H9 (cell line): ENCODE results near the gene SCG2. TPM values are rescaled to one million over a fixed set of nuclear protein-coding genes. Genes with fewer than 3 reads are reported as not detected.

Experiments used
- DNase-seq: peaks from one replicate; pipeline ENCODE4 v3.0.0-alpha.2; 2017
- H2AFZ ChIP-seq: one replicate; pipeline ENCODE4 v1.6.1; 2013; ENCODE audit warnings: mild to moderate bottlenecking, low read length, control low read depth, moderate library complexity
- H2AK5ac ChIP-seq: 2 replicates; pipeline ENCODE4 v1.6.1; 2013; ENCODE audit warnings: low read length, control low read depth, mixed read lengths; ENCODE audit not compliant: insufficient read length
- H2BK120ac ChIP-seq: one replicate; pipeline ENCODE4 v1.6.1; 2013; ENCODE audit warnings: low read depth, mild to moderate bottlenecking, low read length, control low read depth, inconsistent platforms; ENCODE audit not compliant: poor library complexity, severe bottlenecking
- H2BK12ac ChIP-seq: 2 replicates; pipeline ENCODE4 v1.6.1; 2013; ENCODE audit warnings: low read length, control low read depth, mixed read lengths, low read depth; ENCODE audit not compliant: insufficient read length
- H2BK15ac ChIP-seq: 2 replicates; pipeline ENCODE4 v1.6.1; 2013; ENCODE audit warnings: low read depth, low read length, control low read depth
- H2BK20ac ChIP-seq: one replicate; pipeline ENCODE4 v1.6.1; 2013; ENCODE audit warnings: low read depth, mild to moderate bottlenecking, low read length, control low read depth, inconsistent platforms; ENCODE audit not compliant: poor library complexity, severe bottlenecking
- H2BK5ac ChIP-seq: 2 replicates; pipeline ENCODE4 v1.6.1; 2013; ENCODE audit warnings: low read length, control low read depth, mixed read lengths; ENCODE audit not compliant: insufficient read length
- H3K14ac ChIP-seq: 2 replicates; pipeline ENCODE4 v1.6.1; 2013; ENCODE audit warnings: low read length, control low read depth; ENCODE audit not compliant: insufficient read depth
- H3K18ac ChIP-seq: 2 replicates; pipeline ENCODE4 v1.6.1; 2013; ENCODE audit warnings: low read depth, mild to moderate bottlenecking, mixed read lengths, low read length, control low read depth; ENCODE audit not compliant: insufficient read length
- H3K23ac ChIP-seq: 2 replicates; pipeline ENCODE4 v1.6.1; 2013; ENCODE audit warnings: low read length, control low read depth, mixed read lengths, low read depth; ENCODE audit not compliant: insufficient read length
- H3K23me2 ChIP-seq: 2 replicates; pipeline ENCODE4 v1.6.1; 2013; ENCODE audit warnings: low read depth, mild to moderate bottlenecking, mixed read lengths, low read length, control low read depth; ENCODE audit not compliant: insufficient read length, poor library complexity, severe bottlenecking
- H3K27ac ChIP-seq: 2 replicates; pipeline ENCODE4 v1.5.1; 2013; ENCODE audit warnings: low read length, control low read depth, mixed read lengths, low read depth; ENCODE audit not compliant: insufficient read length
- H3K27me3 ChIP-seq: 2 replicates; pipeline ENCODE4 v1.6.1; 2013; ENCODE audit warnings: low read length, control low read depth, inconsistent platforms; ENCODE audit not compliant: insufficient read depth
- H3K4ac ChIP-seq: 2 replicates; pipeline ENCODE4 v1.6.1; 2013; ENCODE audit warnings: low read depth, mild to moderate bottlenecking, control low read depth, inconsistent platforms, low read length, moderate library complexity
- H3K4me1 ChIP-seq: 2 replicates; pipeline ENCODE4 v1.6.1; 2013; ENCODE audit warnings: low read length, control low read depth, inconsistent platforms; ENCODE audit not compliant: insufficient read depth
- H3K4me2 ChIP-seq: 2 replicates; pipeline ENCODE4 v1.6.1; 2013; ENCODE audit warnings: low read length, control low read depth, mixed read lengths; ENCODE audit not compliant: insufficient read length, insufficient read depth
- H3K56ac ChIP-seq: 2 replicates; pipeline ENCODE4 v1.6.1; 2013; ENCODE audit warnings: low read depth, mild to moderate bottlenecking, mixed read lengths, low read length, control low read depth; ENCODE audit not compliant: insufficient read length
- H3K79me1 ChIP-seq: 2 replicates; pipeline ENCODE4 v1.6.1; 2013; ENCODE audit warnings: low read depth, mild to moderate bottlenecking, moderate library complexity, low read length, control low read depth, inconsistent platforms; ENCODE audit not compliant: insufficient read depth, poor library complexity, severe bottlenecking
- H3K79me2 ChIP-seq: 2 replicates; pipeline ENCODE4 v1.6.1; 2013; ENCODE audit warnings: low read length, control low read depth, inconsistent platforms; ENCODE audit not compliant: insufficient read depth
- H3K9ac ChIP-seq: 2 replicates; pipeline ENCODE4 v1.6.1; 2013; ENCODE audit warnings: low read length, control low read depth, mixed read lengths; ENCODE audit not compliant: insufficient read length; ENCODE audit errors: extremely low read depth
- H3K9me3 ChIP-seq: one replicate; pipeline ENCODE4 v1.6.1; 2013; ENCODE audit warnings: low read depth, low read length, inconsistent platforms; ENCODE audit not compliant: control insufficient read depth
- H3T11ph ChIP-seq: one replicate; pipeline ENCODE4 v1.6.1; 2013; ENCODE audit warnings: mild to moderate bottlenecking, low read length, control low read depth, inconsistent platforms
- H4K20me1 ChIP-seq: one replicate; pipeline ENCODE4 v1.6.1; 2013; ENCODE audit not compliant: control insufficient read depth, insufficient read length, insufficient read depth
- H4K5ac ChIP-seq: 2 replicates; pipeline ENCODE4 v1.6.1; 2013; ENCODE audit warnings: low read depth, mild to moderate bottlenecking, mixed read lengths, low read length, control low read depth; ENCODE audit not compliant: insufficient read length
- H4K8ac ChIP-seq: replicated peaks from 2 replicates; pipeline ENCODE4 v1.6.1; 2013; ENCODE audit warnings: low read length, control low read depth, mixed read lengths, low read depth; ENCODE audit not compliant: insufficient read length
- H4K91ac ChIP-seq: 2 replicates; pipeline ENCODE4 v1.6.1; 2013; ENCODE audit warnings: low read depth, mild to moderate bottlenecking, moderate library complexity, mixed read lengths, low read length, control low read depth; ENCODE audit not compliant: insufficient read length
- H3K27ac Mint-ChIP-seq, 3 experiments: 2 replicates in 2 of 3; 3 replicates in 1 of 3; pipeline ENCODE4 v1.8.0; 2020 to 2021; ENCODE audit warnings: mixed read lengths in 3 of 3, mild to moderate bottlenecking in 1 of 3, moderate library complexity in 1 of 3
- H3K27me3 Mint-ChIP-seq: 2 replicates; pipeline ENCODE4 v1.8.0; 2021; ENCODE audit warnings: low read depth, mild to moderate bottlenecking, moderate library complexity, mixed read lengths
- H3K36me3 Mint-ChIP-seq, 3 experiments: 2 replicates in 2 of 3; 3 replicates in 1 of 3; pipeline ENCODE4 v1.8.0; 2020 to 2021; ENCODE audit warnings: low read depth in 3 of 3, mixed read lengths in 3 of 3; ENCODE audit not compliant: insufficient read depth in 1 of 3
- H3K4me1 Mint-ChIP-seq, 2 experiments: 2 replicates each; pipeline ENCODE4 v1.8.0; 2020; ENCODE audit warnings: mixed read lengths in 2 of 2
- H3K4me3 Mint-ChIP-seq, 2 experiments: 2 replicates in 1 of 2; 3 replicates in 1 of 2; pipeline ENCODE4 v1.8.0; 2020 to 2021; ENCODE audit warnings: mild to moderate bottlenecking in 2 of 2, mixed read lengths in 2 of 2, moderate library complexity in 1 of 2
- H3K9me3 Mint-ChIP-seq, 2 experiments: 2 replicates in 1 of 2; 3 replicates in 1 of 2; pipeline ENCODE4 v1.8.0; 2020; ENCODE audit warnings: mild to moderate bottlenecking in 2 of 2, mixed read lengths in 2 of 2, moderate library complexity in 1 of 2
- WGBS: extraction: QIAGEN DNeasy Blood & Tissue Kit; methylation state at CpG from one replicate; pipeline ENCODE4 v1.1.7; 2013; ENCODE audit warnings: missing lambda C conversion rate, low lambda C conversion rate, mixed read lengths; ENCODE audit not compliant: insufficient read length; ENCODE audit errors: extremely low coverage; 5-methylcytosine and 5-hydroxymethylcytosine counted together
- total RNA-seq: library from RNA; stranded (reverse); gene quantifications from 2 replicates; pipeline ENCODE4 v1.2.1, GENCODE V29; 2021
- TF ChIP-seq, protein P1 (sequence below): fragments of 200-600 bp; sonication (generic); conservative IDR thresholded peaks from 3 replicates; pipeline ENCODE4 v1.8.0; 2021; ENCODE audit warnings: antibody characterized with exemption, mild to moderate bottlenecking

Gene SCG2
- total RNA-seq, 1 experiment from 2014 or later = 4.4 TPM

DNA sequence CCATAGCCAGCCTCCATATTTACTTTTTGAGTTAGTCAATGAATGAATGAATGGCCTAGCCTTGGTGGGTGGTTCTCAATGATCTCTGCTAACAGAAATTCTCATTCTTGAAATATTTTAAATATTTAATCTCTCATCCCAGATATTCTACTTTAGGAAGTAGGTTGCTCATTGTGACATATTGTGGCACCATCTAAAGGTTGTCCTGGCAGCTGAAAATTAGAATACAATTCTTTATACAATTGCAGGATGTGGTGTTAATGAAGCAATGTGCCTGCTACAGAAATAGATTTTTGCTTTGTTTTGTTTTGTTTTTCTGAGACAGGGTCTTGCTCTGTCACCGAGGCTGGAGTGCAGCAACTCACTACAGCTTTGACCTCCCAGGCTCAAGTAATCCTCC, 35.8 kb downstream of the SCG2 start:
- no peaks in the 10 kb centered on the region for H4K20me1 ChIP-seq
- H3K79me2 ChIP-seq = no peaks in the 10 kb centered on the region
- Mint-ChIP-seq H3K4me3 (no peak overlapping the region), H3K27me3 (peaks cover 3% of the 10 kb centered on the region), H3K27ac (no peak overlapping the region), H3K4me1 (peaks cover 6 to 9% of the 10 kb centered on the region in 2 experiments), H3K36me3 (no peaks in the 10 kb centered on the region; a peak in 1 of 7 replicates), H3K9me3 (no peaks in the 10 kb centered on the region)
- H2BK120ac ChIP-seq = no peak overlapping the region
- 0 out of 2 replicates have a peak, but pooled peaks cover 3% of the 10 kb centered on the region for H3K4me1 ChIP-seq
- DNase-seq = no peak
- no peaks in the 10 kb centered on the region for H3K27me3 ChIP-seq
- H4K91ac ChIP-seq = no peak overlapping the region
- no peaks in the 10 kb centered on the region for H3K9me3 ChIP-seq
- TF ChIP-seq, protein P1, sequence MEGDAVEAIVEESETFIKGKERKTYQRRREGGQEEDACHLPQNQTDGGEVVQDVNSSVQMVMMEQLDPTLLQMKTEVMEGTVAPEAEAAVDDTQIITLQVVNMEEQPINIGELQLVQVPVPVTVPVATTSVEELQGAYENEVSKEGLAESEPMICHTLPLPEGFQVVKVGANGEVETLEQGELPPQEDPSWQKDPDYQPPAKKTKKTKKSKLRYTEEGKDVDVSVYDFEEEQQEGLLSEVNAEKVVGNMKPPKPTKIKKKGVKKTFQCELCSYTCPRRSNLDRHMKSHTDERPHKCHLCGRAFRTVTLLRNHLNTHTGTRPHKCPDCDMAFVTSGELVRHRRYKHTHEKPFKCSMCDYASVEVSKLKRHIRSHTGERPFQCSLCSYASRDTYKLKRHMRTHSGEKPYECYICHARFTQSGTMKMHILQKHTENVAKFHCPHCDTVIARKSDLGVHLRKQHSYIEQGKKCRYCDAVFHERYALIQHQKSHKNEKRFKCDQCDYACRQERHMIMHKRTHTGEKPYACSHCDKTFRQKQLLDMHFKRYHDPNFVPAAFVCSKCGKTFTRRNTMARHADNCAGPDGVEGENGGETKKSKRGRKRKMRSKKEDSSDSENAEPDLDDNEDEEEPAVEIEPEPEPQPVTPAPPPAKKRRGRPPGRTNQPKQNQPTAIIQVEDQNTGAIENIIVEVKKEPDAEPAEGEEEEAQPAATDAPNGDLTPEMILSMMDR = no peak
- no peak overlapping the region for H2BK20ac ChIP-seq
- H4K5ac ChIP-seq = no peak overlapping the region
- H3K79me1 ChIP-seq = no peaks in the 10 kb centered on the region
- no peak overlapping the region for H2BK12ac ChIP-seq
- H3K56ac ChIP-seq = no peak overlapping the region
- no peak overlapping the region for H3K27ac ChIP-seq
- H3T11ph ChIP-seq = no peak overlapping the region
- H2AK5ac ChIP-seq = no peak overlapping the region
- no peak overlapping the region for H2BK5ac ChIP-seq
- no peak overlapping the region for H3K18ac ChIP-seq
- no peak overlapping the region for H2AFZ ChIP-seq
- no peak overlapping the region for H3K14ac ChIP-seq
- no peaks in the 10 kb centered on the region for H3K23me2 ChIP-seq
- WGBS = no CpG with 5 or more reads among the region's 1 CpG
- H3K4ac ChIP-seq = no peak overlapping the region
- H3K23ac ChIP-seq = no peak overlapping the region
- no peak overlapping the region for H4K8ac ChIP-seq
- no peak overlapping the region for H2BK15ac ChIP-seq
- no peak overlapping the region for H3K9ac ChIP-seq
- H3K4me2 ChIP-seq = no peak overlapping the region
